ENCODE data around the gene BCO2.

DNA sequence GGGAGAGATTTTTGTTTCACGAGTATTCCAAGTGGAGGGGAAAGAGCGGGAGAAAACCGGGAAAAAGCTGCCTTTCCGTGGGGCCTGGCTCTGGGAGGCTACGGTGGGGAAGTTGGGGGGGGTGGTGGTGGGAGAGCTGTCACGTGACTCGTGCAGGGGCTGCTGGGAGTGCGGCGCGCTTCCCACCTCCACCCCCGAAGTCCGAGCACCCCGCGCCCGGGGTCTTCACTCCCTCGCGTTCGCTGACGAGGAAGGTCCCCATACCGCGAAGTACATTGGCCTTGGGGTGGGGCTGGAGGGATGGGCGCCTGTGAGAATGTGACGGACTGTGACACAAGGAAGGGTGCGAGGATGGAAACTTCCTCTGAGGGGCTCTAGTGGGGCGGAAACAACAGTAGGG is 8.2 kb upstream of the BCO2 start, which contains the start of gene TEX12:
- TF ChIP-seq, protein P1, sequence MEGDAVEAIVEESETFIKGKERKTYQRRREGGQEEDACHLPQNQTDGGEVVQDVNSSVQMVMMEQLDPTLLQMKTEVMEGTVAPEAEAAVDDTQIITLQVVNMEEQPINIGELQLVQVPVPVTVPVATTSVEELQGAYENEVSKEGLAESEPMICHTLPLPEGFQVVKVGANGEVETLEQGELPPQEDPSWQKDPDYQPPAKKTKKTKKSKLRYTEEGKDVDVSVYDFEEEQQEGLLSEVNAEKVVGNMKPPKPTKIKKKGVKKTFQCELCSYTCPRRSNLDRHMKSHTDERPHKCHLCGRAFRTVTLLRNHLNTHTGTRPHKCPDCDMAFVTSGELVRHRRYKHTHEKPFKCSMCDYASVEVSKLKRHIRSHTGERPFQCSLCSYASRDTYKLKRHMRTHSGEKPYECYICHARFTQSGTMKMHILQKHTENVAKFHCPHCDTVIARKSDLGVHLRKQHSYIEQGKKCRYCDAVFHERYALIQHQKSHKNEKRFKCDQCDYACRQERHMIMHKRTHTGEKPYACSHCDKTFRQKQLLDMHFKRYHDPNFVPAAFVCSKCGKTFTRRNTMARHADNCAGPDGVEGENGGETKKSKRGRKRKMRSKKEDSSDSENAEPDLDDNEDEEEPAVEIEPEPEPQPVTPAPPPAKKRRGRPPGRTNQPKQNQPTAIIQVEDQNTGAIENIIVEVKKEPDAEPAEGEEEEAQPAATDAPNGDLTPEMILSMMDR (IDR thresholded peaks at IDR 0.05) = no peak
- TF ChIP-seq POLR2A (IDR thresholded peaks at IDR 0.05) = no peak
